Measurements from ENCODE around the gene OPRD1.
A peak's percentile ranks its signal among the peaks of the same experiment; 100 is the strongest.

The OPRD1 gene

GRCh38 chr1:28792644-28793121, 19.3 kb upstream of the OPRD1 start (continued):
- no peak for TF ChIP-seq MYNN (tag by site-specific recombination; IDR thresholded peaks at IDR 0.05; ENCODE audit: borderline replicate concordance)
- no peak for TF ChIP-seq ZNF747 (tag by site-specific recombination; IDR thresholded peaks at IDR 0.05)
- TF ChIP-seq ZBTB49 (tag by site-specific recombination; IDR thresholded peaks at IDR 0.05; ENCODE audit: low read depth), result no peak
- peak; percentile 65; the same call in 1 of the 2 replicates for TF ChIP-seq ZNF362 (tag by site-specific recombination; IDR thresholded peaks at IDR 0.05)
- TF ChIP-seq ZNF488 (tag by site-specific recombination; IDR thresholded peaks at IDR 0.05), result no peak
- TF ChIP-seq ZNF610 (tag by site-specific recombination; IDR thresholded peaks at IDR 0.05; ENCODE audit: borderline replicate concordance), result no peak
- TF ChIP-seq ZNF26 (tag by site-specific recombination; IDR thresholded peaks at IDR 0.05), result no peak
- no peak for TF ChIP-seq ZNF670 (tag by site-specific recombination; IDR thresholded peaks at IDR 0.05; ENCODE audit: low read depth)
- no peak for TF ChIP-seq KLF8 (tag by site-specific recombination; IDR thresholded peaks at IDR 0.05)
- no peak for TF ChIP-seq SALL2 (tag by site-specific recombination; IDR thresholded peaks at IDR 0.05; ENCODE audit: borderline replicate concordance)
- TF ChIP-seq ZNF76 (tag by site-specific recombination; IDR thresholded peaks at IDR 0.05; ENCODE audit: borderline replicate concordance, low read depth), result no peak
- peak; percentile 81 for TF ChIP-seq WT1 (tag by site-specific recombination; IDR thresholded peaks at IDR 0.05)
- no peak for TF ChIP-seq ZNF148 (tag by site-specific recombination; IDR thresholded peaks at IDR 0.05; ENCODE audit: borderline replicate concordance)
- 0 out of 2 replicates have a peak, but pooled peaks have one; percentile 29 for TF ChIP-seq BCL11A (tag by site-specific recombination; IDR thresholded peaks at IDR 0.05; ENCODE audit: low read depth)
- TF ChIP-seq KLF10 (tag by site-specific recombination; IDR thresholded peaks at IDR 0.05), result no peak
- no peak for TF ChIP-seq ZNF10 (tag by site-specific recombination; IDR thresholded peaks at IDR 0.05)
- no peak for TF ChIP-seq ZFHX2 (tag by site-specific recombination; conservative IDR thresholded peaks at IDR 0.05)
- TF ChIP-seq INSM2 (tag by site-specific recombination; IDR thresholded peaks at IDR 0.05), result 0 out of 2 replicates have a peak, but pooled peaks have one; percentile 34
- TF ChIP-seq PRDM1 (tag by site-specific recombination; IDR thresholded peaks at IDR 0.05), result peak; percentile 20; the same call in 1 of the 2 replicates
- no peak for TF ChIP-seq ZNF639 (tag by site-specific recombination; IDR thresholded peaks at IDR 0.05)
- no peak for TF ChIP-seq ZNF560 (tag by site-specific recombination; IDR thresholded peaks at IDR 0.05; ENCODE audit: borderline replicate concordance)
- TF ChIP-seq TCF7L2 (IDR thresholded peaks at IDR 0.05; ENCODE audit: borderline replicate concordance, low read depth, low read length), result no peak
- TF ChIP-seq ZNF629 (tag by site-specific recombination; IDR thresholded peaks at IDR 0.05), result peak; percentile 75
- no peak for TF ChIP-seq ZNF2 (tag by site-specific recombination; IDR thresholded peaks at IDR 0.05)

All from HEK293 (cell line).